Stimulated activated naive B cell treated with anti-CD40 and anti-IgM and Interleukin-4, amounts not matched to agents 10 μg/mL and 1 μg/mL and 100 μg/mL, for 72 hours (primary cell): Measurements from ENCODE around the gene CPNE5.

Experiments
- ATAC-seq, 2 donors: fragments of 150-1000 bp; cut with Tn5 transposase; replicated peaks; 2 replicates each; pipeline ENCODE4 v1.10.0; 2021; ENCODE audit warnings: moderate library complexity in 1 of 2
- DNase-seq: peaks from one replicate; pipeline ENCODE4 v3.0.0; 2021
- H3K27ac Mint-ChIP-seq: one replicate; pipeline ENCODE4 v1.8.0; 2022; ENCODE audit warnings: mild to moderate bottlenecking, mixed read lengths
- H3K27me3 Mint-ChIP-seq, 2 donors: one replicate each; pipeline ENCODE4 v1.8.0; 2022; ENCODE audit warnings: mixed read lengths in 2 of 2
- H3K36me3 Mint-ChIP-seq, 2 donors: one replicate each; pipeline ENCODE4 v1.8.0; 2022; ENCODE audit warnings: mixed read lengths in 2 of 2, mild to moderate bottlenecking in 1 of 2
- H3K4me1 Mint-ChIP-seq, 2 donors: one replicate each; pipeline ENCODE4 v1.8.0; 2022; ENCODE audit warnings: mixed read lengths in 2 of 2, mild to moderate bottlenecking in 1 of 2
- H3K4me3 Mint-ChIP-seq, 2 donors: one replicate each; pipeline ENCODE4 v1.8.0; 2022; ENCODE audit warnings: mild to moderate bottlenecking in 2 of 2, mixed read lengths in 2 of 2, moderate library complexity in 1 of 2
- H3K9me3 Mint-ChIP-seq, 2 donors: one replicate each; pipeline ENCODE4 v1.8.0; 2022; ENCODE audit warnings: mixed read lengths in 2 of 2, mild to moderate bottlenecking in 1 of 2

CPNE5 gene

DNA sequence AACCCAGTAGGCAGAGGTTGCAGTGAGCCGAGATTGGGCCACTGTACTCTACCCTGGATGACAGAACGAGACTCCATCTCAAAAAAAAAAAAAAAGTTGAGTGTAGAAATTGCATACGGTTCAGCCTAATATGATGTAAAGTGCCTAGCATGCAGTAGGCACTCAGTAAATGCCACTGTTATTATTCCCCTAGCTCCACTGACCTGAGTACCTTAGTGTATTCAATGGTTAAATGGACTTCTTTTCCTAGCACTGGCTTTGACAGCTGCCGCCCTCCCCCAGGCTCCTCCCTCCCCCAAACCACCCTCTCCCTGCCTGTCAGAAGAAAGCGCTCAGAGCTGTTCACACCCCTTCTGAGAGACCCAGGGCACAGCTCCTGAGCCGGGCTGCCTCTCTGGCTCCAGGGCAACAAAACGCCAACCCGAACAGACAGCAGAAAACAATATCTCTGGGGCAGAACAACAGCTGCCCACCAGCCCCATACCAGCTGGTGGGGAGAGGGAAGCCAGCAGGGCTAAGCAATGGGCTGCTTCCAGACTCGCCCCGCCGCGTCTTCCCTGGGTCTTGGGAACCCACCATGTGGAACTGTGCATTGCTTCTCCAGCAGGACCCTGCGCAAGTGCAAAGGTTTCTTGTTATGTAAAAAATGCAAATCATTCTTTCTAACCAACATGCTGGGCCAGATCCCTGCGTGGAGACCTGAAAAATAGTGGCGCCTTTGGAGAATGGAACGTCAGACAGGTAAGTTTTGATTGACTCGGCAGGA lies 4.5 kb downstream of the CPNE5 start:
- H3K4me1 Mint-ChIP-seq, result peaks cover 5 to 11% of the 10 kb centered on the region in 2 donors
- DNase-seq, result no peak
- peaks cover 26 to 27% of the 10 kb centered on the region in 2 donors for H3K27me3 Mint-ChIP-seq
- no peak for ATAC-seq
- H3K9me3 Mint-ChIP-seq, result peaks cover 3% of the 10 kb centered on the region in 2 donors
- no peaks in the 10 kb centered on the region for H3K36me3 Mint-ChIP-seq
- H3K27ac Mint-ChIP-seq, result no peak overlapping the region
- H3K4me3 Mint-ChIP-seq, result no peak overlapping the region

DNA sequence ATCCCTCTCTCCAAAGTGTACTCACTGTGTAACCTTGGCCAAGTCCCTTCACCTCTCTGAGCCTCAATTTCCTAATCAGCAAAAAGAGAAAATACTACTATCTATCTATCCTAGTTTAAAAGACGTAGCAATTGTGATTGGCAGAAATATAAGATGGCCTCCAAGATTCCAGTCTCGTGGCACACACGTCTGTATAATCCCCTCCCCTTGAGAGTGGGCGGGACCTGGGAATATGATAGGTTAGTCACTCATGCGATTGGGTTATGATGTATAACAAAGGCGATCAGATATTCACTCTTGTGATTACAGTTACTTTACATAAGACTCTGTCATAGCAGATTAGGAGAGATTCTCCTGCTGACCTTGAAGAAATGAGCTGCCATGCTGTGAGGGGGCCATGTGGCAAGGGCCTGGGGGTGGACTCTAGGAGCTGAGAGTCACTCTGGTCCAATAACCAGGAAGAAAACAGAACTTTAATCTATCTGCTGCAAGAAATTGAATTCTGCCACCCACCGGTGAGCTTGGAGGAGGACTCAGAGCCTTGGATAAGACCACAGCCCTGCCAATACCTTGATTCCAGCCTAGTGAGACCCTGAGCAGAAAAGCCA lies 6.0 kb downstream of the CPNE5 start:
- ATAC-seq, result no peak

DNA sequence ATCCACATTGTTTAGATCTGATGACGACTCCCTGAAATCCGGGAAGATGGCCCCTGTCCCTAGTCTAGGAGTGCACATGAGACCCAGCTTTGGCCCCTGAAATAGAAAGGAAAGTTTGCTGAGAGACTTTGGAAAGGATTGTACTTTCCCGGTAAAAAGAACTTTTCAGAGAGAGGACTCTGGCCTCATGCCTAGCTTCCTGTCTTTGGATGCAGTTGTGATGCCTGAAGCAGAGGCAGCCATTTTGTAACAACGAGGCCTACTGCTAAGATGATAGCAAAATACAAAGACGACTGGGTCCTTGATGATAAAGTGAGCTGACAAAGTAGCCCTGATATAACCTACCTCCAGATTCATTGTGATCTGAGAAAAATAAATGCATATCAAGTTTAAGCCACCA lies 6.9 kb downstream of the CPNE5 start:
- Mint-ChIP-seq H3K4me3 (no peak overlapping the region), H3K27ac (no peak overlapping the region), H3K4me1 (peaks cover 3 to 4% of the 10 kb centered on the region in 2 donors), H3K36me3 (no peaks in the 10 kb centered on the region), H3K9me3 (peaks cover 3% of the 10 kb centered on the region in 2 donors), H3K27me3 (peaks cover 12 to 13% of the 10 kb centered on the region in 2 donors)
- ATAC-seq (no peak), DNase-seq (no peak)

More for the DNA sequence above, 6.0 kb downstream of the CPNE5 start:
- DNase-seq, result no peak
- Mint-ChIP-seq H3K9me3 (peaks cover 3% of the 10 kb centered on the region in 2 donors), H3K36me3 (no peaks in the 10 kb centered on the region), H3K4me1 (no peaks in the 10 kb centered on the region), H3K27me3 (peaks cover 15 to 18% of the 10 kb centered on the region in 2 donors), H3K27ac (no peak overlapping the region), H3K4me3 (no peak overlapping the region)

- Mint-ChIP-seq H3K27me3 (peaks cover 16 to 22% of the 10 kb centered on the region in 2 donors), H3K4me1 (peaks cover 5 to 8% of the 10 kb centered on the region in 2 donors), H3K36me3 (no peaks in the 10 kb centered on the region), H3K9me3 (peaks cover 3% of the 10 kb centered on the region in 2 donors), H3K4me3 (no peak overlapping the region), H3K27ac (no peak overlapping the region)
- no peak for DNase-seq
- no peak for ATAC-seq
Measured at GRCh38 chr6:36830577-36830976, 8.7 kb downstream of the CPNE5 start.

DNA sequence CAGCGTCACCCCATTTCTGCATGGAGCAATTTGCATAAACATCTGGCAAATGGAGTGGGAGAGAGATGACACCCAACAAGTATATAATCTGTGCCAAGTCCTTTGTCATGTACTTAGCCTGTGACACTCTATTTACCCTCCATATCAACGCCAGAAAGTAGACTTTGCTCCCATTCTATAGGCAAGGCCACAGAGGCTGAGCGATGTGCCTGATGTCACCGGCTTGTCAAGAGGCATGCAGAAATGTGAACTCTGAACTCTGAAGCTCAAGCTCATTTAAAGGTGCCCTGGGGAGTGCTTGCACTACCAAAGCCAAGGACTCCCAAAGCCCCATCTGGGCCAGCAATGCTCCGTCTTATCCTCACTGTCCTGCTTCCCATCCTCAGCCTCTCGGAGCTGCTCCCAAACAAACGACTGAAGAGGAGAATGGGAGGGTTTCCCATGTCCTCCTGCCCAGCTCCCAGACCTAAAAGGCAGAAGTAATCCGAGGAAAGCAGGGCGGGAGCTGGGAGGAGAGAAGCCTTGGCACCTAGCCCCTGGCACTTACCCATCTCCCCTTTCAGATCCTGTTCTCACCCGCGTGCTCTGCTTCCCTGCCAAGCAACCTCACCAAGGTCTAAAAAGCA lies 9.2 kb downstream of the CPNE5 start:
- Mint-ChIP-seq H3K9me3 (peaks cover 3% of the 10 kb centered on the region in 2 donors), H3K27ac (peak overlapping the region; percentile 21), H3K4me3 (no peak overlapping the region), H3K27me3 (peaks cover 21 to 24% of the 10 kb centered on the region in 2 donors), H3K4me1 (peaks cover 5 to 8% of the 10 kb centered on the region in 2 donors), H3K36me3 (no peaks in the 10 kb centered on the region)
- ATAC-seq (peak in 1 of 2 donors; percentile 25), DNase-seq (no peak)

- Mint-ChIP-seq H3K4me3 (no peak overlapping the region), H3K27me3 (peaks cover 21 to 24% of the 10 kb centered on the region in 2 donors), H3K9me3 (no peaks in the 10 kb centered on the region), H3K4me1 (peaks cover 5 to 8% of the 10 kb centered on the region in 2 donors), H3K36me3 (no peaks in the 10 kb centered on the region), H3K27ac (no peak overlapping the region)
- ATAC-seq, result peak; percentile 34 to 57
- DNase-seq, result no peak
Measured at GRCh38 chr6:36827261-36828079, 11.8 kb downstream of the CPNE5 start.

DNA sequence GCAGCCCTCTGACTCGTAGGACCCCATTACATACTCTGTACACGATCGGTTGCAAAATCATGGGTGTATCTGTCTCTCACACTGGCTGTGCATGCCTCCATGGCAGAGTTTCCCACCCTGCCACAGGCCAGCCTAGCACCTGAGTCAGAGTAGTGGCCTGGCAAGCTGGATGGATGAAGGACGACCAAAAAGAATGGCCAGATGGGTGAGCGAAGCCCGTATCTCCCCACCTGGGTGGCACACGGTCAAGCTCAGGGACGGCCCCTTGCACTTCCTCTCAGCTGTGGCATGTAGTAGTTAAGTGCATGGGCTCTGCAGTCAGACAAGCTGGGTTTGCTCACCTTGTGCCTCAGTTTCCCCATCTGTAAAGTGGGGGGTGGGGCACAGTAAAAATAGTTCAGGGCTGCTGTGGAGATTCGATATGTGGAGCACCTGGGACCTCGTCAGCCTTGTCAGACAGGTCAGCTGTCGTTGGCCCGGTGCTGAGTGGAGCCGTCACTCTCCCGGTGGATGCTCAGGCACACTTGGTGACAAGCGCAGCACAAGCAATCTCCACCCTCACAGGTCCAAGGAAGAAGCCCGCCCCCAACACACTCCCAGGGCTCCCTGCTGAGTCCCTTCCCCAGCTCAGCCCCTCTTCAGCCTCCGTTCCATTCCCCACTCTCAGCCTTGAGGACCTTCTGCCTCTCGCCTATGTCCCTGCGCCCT lies 12.6 kb downstream of the CPNE5 start:
- H3K9me3 Mint-ChIP-seq, result no peaks in the 10 kb centered on the region
- no peaks in the 10 kb centered on the region for H3K36me3 Mint-ChIP-seq
- ATAC-seq (no peak), DNase-seq (no peak)
- no peak overlapping the region for H3K4me3 Mint-ChIP-seq
- no peak overlapping the region for H3K27ac Mint-ChIP-seq
- peaks cover 5 to 8% of the 10 kb centered on the region in 2 donors for H3K4me1 Mint-ChIP-seq
- peaks cover 27 to 30% of the 10 kb centered on the region in 2 donors for H3K27me3 Mint-ChIP-seq

- no peaks in the 10 kb centered on the region for H3K9me3 Mint-ChIP-seq
- H3K36me3 Mint-ChIP-seq, result no peaks in the 10 kb centered on the region
- H3K27ac Mint-ChIP-seq, result no peak overlapping the region
- H3K27me3 Mint-ChIP-seq, result peaks cover 27 to 30% of the 10 kb centered on the region in 2 donors
- no peak overlapping the region for H3K4me3 Mint-ChIP-seq
- H3K4me1 Mint-ChIP-seq, result peaks cover 5 to 8% of the 10 kb centered on the region in 2 donors
- ATAC-seq, result no peak
- DNase-seq, result no peak
Measured at GRCh38 chr6:36825994-36826393, 13.2 kb downstream of the CPNE5 start.

DNA sequence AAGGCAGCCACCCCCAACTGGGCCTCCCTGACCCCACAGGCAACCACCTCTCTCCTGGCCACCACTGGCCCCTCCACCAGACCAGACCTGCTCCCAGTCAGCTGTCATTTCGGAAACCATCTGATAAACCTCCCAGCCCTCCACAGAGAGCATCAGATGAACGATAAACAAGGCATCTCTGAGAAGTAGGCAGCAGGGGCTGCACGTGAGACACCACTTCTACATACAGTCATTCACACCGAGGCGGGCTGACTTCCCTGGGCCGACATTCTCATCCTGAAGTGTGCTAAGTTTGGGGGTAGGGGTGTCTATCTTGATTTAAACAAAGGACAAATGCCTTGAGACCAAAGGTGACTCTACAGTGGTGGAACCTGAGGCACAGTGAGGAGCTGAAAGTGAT lies 13.8 kb downstream of the CPNE5 start:
- no peak for ATAC-seq
- Mint-ChIP-seq H3K4me3 (no peak overlapping the region), H3K27ac (no peak overlapping the region), H3K4me1 (peaks cover 5 to 8% of the 10 kb centered on the region in 2 donors), H3K27me3 (peaks cover 27 to 30% of the 10 kb centered on the region in 2 donors), H3K9me3 (no peaks in the 10 kb centered on the region), H3K36me3 (no peaks in the 10 kb centered on the region)
- DNase-seq, result no peak

- Mint-ChIP-seq H3K4me3 (no peak overlapping the region), H3K36me3 (no peaks in the 10 kb centered on the region), H3K9me3 (no peaks in the 10 kb centered on the region), H3K27ac (no peak overlapping the region), H3K4me1 (peaks cover 5 to 8% of the 10 kb centered on the region in 2 donors), H3K27me3 (peaks cover 27 to 30% of the 10 kb centered on the region in 2 donors)
- DNase-seq (no peak), ATAC-seq (no peak)
Measured at GRCh38 chr6:36824253-36824652, 15.0 kb downstream of the CPNE5 start.

DNA sequence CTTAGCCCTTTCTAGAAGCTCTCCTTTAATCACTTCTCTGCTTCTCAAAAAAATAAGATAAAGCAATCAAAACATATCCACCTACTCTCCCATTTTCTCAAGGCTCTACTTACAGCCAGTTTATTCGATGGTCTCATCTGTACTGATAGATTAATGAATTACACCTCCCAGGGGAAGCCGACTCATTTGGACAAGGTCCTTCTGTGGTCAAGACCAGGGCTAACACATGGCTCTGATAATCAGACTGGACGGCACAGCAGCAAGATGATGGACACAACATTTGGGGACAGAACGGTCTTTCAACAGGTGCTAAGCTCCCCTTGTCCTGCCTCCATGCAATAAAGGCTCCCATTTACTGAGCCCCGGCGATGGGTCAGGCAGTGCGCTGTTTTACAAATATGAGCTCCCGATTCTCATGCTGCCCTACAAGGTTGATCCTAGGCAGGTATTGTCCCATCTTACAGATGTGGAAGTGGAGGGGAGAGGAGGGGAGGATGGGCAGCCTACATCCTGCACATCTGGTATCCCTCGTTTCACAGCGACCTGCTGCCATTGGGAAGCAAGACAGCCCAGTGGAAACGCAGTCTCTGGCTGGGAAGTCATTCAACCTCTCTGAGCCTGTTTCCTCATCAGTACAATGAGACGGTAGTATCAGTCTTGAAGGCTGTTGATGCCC lies 15.7 kb downstream of the CPNE5 start:
- Mint-ChIP-seq H3K4me3 (no peak overlapping the region), H3K9me3 (no peaks in the 10 kb centered on the region), H3K36me3 (no peaks in the 10 kb centered on the region), H3K27me3 (peaks cover 27 to 30% of the 10 kb centered on the region in 2 donors), H3K4me1 (peaks cover 5 to 8% of the 10 kb centered on the region in 2 donors), H3K27ac (no peak overlapping the region)
- ATAC-seq (no peak), DNase-seq (no peak)

GRCh38 chr6:36822506-36823269 lies 16.6 kb downstream of the CPNE5 start:
- ATAC-seq (no peak), DNase-seq (no peak)
- no peak overlapping the region for H3K27ac Mint-ChIP-seq
- H3K9me3 Mint-ChIP-seq, result no peaks in the 10 kb centered on the region
- peaks cover 27 to 30% of the 10 kb centered on the region in 2 donors for H3K27me3 Mint-ChIP-seq
- H3K4me3 Mint-ChIP-seq, result no peak overlapping the region
- peaks cover 5 to 7% of the 10 kb centered on the region in 2 donors for H3K4me1 Mint-ChIP-seq
- H3K36me3 Mint-ChIP-seq, result no peaks in the 10 kb centered on the region
